OCI-LY3 (cell line): ENCODE results near the gene LAMTOR3.

Experiments used
- CTCF ChIP-seq: fragments of 200-600, 300-600 bp; sonication (generic); IDR thresholded peaks from 2 replicates; pipeline ENCODE4 v1.5.1; 2014; ENCODE audit warnings: antibody characterized with exemption, low read length, low read depth
- EZH2phosphoT487 ChIP-seq: fragments of 200-600 bp; shearing (Covaris generic); IDR thresholded peaks from 2 replicates; pipeline ENCODE4 v1.6.1; 2018; ENCODE audit warnings: antibody characterized with exemption, mixed run types, low read depth

GRCh38 chr4:99835942-99836341 is 58.3 kb downstream of the LAMTOR3 start:
- TF ChIP-seq CTCF (no peak), EZH2phosphoT487 (no peak)
